Activated CD4-positive, alpha-beta T cell treated with anti-CD3 and anti-CD28 coated beads, Interleukin-2, amount 10 ng/mL, durations not matched to agents 7 days and 5 days (primary cell): ENCODE results near the gene UGT1A1. TPM values are rescaled to one million over a fixed set of nuclear protein-coding genes. Genes with fewer than 3 reads are reported as not detected.

ENCODE experiments used
- CTCF ChIA-PET: fragments of 350-600 bp; sonication (Branson Sonifier 250); formaldehyde crosslinking; loops from one replicate; lab custom pipeline; 2021; ENCODE audit warnings: antibody characterized with exemption; lab: Charles Lee
- POLR2A ChIA-PET: fragments of 350-600 bp; sonication (Branson Sonifier 250); formaldehyde crosslinking; loops from one replicate; lab custom pipeline; 2021; ENCODE audit warnings: antibody characterized with exemption; lab: Charles Lee
- DNase-seq: peaks from one replicate; pipeline ENCODE4 v3.0.0-alpha.2; 2020
- H3K27ac Mint-ChIP-seq: one replicate; pipeline ENCODE4 v1.8.0; 2021; ENCODE audit warnings: mild to moderate bottlenecking, moderate library complexity, mixed read lengths
- H3K27me3 Mint-ChIP-seq: one replicate; pipeline ENCODE4 v1.8.0; 2021; ENCODE audit warnings: mixed read lengths
- H3K36me3 Mint-ChIP-seq: one replicate; pipeline ENCODE4 v1.8.0; 2021; ENCODE audit warnings: low read depth, mixed read lengths
- H3K4me1 Mint-ChIP-seq: one replicate; pipeline ENCODE4 v1.8.0; 2021; ENCODE audit warnings: mixed read lengths
- H3K4me3 Mint-ChIP-seq: one replicate; pipeline ENCODE4 v1.8.0; 2021; ENCODE audit warnings: mild to moderate bottlenecking, moderate library complexity, mixed read lengths
- H3K9me3 Mint-ChIP-seq: one replicate; pipeline ENCODE4 v1.8.0; 2021; ENCODE audit warnings: mixed read lengths
- total RNA-seq, 2 experiments: library from RNA; stranded (reverse); gene quantifications; one replicate each; pipeline ENCODE4 v1.2.3, GENCODE V29; 2021

Gene UGT1A1
- total RNA-seq, 2 experiments from 2014 or later = not detected

DNA sequence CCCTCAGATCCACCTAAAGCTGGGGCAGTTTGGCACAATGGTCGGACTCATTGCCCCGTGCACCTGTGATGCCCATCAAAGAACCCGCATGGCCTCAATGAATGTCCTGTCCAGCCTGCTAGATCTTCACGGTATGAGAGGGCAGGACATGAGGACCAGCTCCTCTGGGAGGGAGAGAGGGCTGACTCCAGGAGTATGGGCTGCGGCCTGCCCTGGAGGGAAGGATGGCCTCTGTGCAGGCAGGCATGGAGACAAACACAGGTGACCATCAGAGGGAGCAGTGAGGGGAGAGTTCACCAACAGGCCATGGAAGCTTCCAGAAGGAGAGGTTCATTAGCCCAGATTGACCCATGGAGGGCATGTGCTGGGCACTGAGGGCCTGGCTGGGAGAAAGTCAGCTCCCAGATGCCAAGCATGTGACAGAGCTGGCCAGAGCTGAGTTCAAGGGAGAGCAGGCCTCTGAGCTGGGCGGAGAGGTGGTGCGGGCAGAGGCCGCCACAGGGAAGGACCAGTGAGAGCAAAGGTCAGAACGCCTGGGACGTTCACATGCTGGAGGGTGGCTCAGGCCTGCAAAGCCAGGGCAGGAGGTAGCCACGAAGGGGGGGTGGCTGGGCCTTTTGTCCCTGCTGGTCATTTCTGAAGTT, 58.0 kb downstream of the UGT1A1 start:
- Mint-ChIP-seq H3K9me3 (no peaks in the 10 kb centered on the region), H3K4me3 (no peak overlapping the region), H3K27ac (no peak overlapping the region), H3K4me1 (no peaks in the 10 kb centered on the region), H3K27me3 (peaks cover 7% of the 10 kb centered on the region), H3K36me3 (no peaks in the 10 kb centered on the region)
- no peak for DNase-seq
- ChIA-PET CTCF (interaction anchor here (1.0 kb wide), 1 partner anchor 21 kb away, joined by 3 read pairs; no protein-coding TSS in a partner anchor), POLR2A (no interaction called here)

DNA sequence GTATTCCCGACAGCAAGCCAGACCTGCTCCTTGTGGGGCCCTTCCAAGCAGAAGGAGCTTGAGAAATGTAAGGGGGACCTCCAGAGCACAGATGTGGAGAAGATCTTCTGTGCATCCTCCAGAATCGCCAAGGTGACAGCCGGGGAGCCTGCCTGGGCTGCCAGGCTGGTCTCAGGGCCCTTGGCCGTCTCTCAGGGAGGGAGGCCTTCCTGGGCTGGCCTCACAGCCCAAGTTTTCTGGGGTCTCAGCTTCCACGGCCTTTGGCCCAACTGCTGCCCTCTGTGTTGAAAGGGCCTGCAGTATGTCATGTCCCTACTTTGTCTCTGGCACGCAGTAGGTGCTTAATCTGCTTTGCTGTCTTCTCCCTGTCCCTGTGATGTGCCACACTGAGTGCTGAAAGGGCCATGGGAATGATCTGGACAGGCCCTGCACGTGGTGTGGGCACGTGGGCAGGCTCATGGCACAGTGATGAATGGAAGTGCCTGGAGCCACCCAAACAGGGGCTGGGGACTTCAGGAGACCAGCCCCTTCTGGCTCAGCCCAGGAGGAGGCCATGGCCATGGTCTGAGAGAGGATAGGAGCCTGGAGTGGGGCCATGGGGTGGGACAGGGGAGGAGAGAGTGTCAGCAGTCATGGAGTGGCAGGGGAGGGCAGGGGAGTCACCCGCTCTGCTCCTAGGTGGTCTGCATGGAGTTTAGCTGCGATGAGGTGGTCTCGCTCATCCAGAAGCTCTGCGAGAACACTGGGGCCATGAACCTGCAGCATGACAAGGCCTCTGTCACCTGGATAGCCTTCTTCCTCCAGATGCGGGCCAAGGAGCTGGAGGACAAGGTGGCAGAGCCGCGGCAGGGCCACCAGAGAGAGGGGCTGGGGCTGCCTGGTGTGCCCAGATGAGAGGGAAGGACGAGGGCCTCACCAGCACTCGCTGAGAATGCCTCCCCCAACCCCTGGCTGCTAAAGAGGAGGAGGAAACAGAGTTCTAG, 58.9 kb downstream of the UGT1A1 start:
- ChIA-PET POLR2A (no interaction called here), CTCF (no interaction called here)
- no peaks in the 10 kb centered on the region for H3K36me3 Mint-ChIP-seq
- peaks cover 7% of the 10 kb centered on the region for H3K27me3 Mint-ChIP-seq
- H3K27ac Mint-ChIP-seq = no peak overlapping the region
- no peak overlapping the region for H3K4me3 Mint-ChIP-seq
- H3K9me3 Mint-ChIP-seq = no peaks in the 10 kb centered on the region
- DNase-seq = no peak
- no peaks in the 10 kb centered on the region for H3K4me1 Mint-ChIP-seq

DNA sequence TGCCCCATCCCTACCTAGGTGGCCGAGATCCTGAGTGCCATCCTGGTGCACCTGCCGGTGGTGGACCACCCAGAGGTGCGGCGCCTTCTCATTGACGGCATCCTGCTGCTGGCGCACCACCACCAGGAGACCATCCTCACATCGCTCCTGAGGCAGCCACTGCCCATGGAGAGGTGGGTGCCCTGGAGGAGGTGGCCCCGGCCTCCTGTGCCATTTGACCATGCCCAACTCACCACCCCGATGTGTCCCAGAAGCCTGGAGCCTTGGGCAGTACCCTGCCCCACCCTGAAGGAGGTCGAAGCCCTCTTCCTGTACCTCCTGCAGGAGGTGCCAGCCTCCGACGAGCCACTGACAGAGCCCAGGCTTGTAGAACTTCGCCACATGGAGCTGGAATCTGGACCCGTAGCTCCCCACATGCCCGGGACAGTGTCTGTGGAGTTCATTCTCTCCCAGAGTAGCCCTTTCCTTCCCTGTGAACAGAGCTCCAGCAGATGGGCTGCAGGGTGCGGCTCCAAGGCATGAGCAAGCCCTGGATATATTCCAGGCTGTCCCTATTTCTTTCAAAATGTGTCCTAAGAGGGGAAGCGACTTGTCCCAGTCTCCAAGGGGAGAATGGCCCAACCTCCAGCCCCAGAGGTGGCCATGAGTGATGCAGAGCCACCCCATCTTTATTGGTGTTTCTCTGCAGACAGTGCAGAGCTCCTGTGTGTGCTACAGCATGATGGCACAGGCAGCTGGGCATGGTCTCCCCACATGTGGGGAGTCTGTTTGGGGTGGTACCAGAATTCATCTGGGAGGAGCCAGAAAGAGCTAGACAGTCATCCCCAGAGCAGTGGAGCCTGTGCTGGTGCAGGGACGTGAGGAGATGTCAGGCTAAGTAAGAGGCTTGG, 60.1 kb downstream of the UGT1A1 start:
- no peaks in the 10 kb centered on the region for H3K4me1 Mint-ChIP-seq
- CTCF ChIA-PET = interaction anchor here (0.6 to 1.5 kb wide), 2 partner anchors 37 to 61 kb away, joined by 3 to 5 read pairs; no protein-coding TSS in a partner anchor
- H3K27me3 Mint-ChIP-seq = peaks cover 5% of the 10 kb centered on the region
- H3K9me3 Mint-ChIP-seq = no peaks in the 10 kb centered on the region
- POLR2A ChIA-PET = no interaction called here
- H3K27ac Mint-ChIP-seq = no peak overlapping the region
- H3K36me3 Mint-ChIP-seq = no peaks in the 10 kb centered on the region
- DNase-seq = no peak
- no peak overlapping the region for H3K4me3 Mint-ChIP-seq

DNA sequence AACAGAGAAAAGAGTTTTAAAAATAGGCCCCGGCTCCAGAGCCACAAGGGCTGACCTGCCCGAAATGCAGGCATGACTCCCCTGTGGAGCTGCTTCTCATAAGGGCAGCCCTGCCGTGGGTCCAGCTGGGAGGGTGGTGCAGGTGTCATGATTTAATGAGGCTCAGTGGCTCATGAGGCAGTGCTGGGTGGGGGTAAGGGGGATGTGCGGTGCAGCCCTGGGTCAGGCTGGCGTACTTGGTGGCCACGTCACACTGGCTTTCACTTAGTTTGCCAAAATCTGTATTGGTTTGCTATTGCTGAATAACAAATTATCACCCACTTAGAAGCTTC, 60.7 kb downstream of the UGT1A1 start:
- DNase-seq = no peak
- CTCF ChIA-PET = interaction anchor here (0.6 to 1.5 kb wide), 3 partner anchors 37 to 121 kb away, joined by 3 to 5 read pairs (median 3); no protein-coding TSS in a partner anchor
- H3K4me3 Mint-ChIP-seq = no peak overlapping the region
- POLR2A ChIA-PET = no interaction called here
- peaks cover 3% of the 10 kb centered on the region for H3K27me3 Mint-ChIP-seq
- H3K36me3 Mint-ChIP-seq = no peaks in the 10 kb centered on the region
- H3K27ac Mint-ChIP-seq = no peak overlapping the region
- no peaks in the 10 kb centered on the region for H3K9me3 Mint-ChIP-seq
- H3K4me1 Mint-ChIP-seq = no peaks in the 10 kb centered on the region

DNA sequence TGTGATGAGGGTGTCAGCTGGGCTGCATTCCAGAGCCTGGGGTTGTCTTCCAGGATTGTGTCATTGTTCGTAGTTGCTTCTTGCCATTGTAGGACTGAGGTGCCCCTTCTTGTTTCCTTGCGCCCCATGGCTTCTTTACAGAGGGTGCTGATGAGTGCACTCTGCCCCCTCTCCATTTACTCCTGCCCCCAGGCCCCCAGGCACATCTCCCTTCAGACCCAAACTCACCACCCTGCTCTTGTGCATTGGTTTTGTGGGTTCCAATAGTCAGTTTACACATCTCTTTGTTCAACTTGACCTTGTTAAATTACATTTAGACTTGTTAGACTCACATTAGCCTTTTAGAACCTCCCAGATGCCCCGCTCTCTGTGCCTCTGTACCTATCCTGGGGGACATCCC, 61.1 kb downstream of the UGT1A1 start:
- Mint-ChIP-seq H3K36me3 (no peaks in the 10 kb centered on the region), H3K4me1 (no peaks in the 10 kb centered on the region)

DNA sequence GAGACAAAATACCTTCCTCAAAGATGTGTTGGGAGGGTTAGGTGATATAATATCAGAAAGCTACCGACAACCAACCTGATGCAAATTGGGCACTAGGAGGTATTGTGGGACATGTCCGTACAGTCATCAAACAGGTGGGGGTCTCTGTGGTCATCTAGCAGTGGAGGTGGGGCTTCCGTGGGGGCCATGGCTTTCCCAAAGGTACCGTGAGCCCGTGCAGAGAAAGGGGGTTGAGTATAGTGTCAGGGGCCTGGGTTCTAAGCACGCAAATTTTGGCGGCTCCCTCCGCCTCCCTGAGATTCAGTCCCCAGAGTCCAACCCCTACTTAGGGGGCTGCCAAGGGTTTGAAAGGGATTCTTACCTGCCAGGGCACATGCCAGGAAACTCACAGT, 61.6 kb downstream of the UGT1A1 start:
- ChIA-PET CTCF (interaction anchor here (0.9 to 1.5 kb wide), 2 partner anchors 10 to 36 kb away, joined by 3 read pairs; no protein-coding TSS in a partner anchor), POLR2A (interaction anchor here (0.6 kb wide), 1 partner anchor 88 kb away, joined by 4 read pairs; no protein-coding TSS in a partner anchor)
- no peak for DNase-seq
- no peak overlapping the region for H3K27ac Mint-ChIP-seq
- H3K36me3 Mint-ChIP-seq = no peaks in the 10 kb centered on the region
- peaks cover 7% of the 10 kb centered on the region for H3K27me3 Mint-ChIP-seq
- H3K9me3 Mint-ChIP-seq = no peaks in the 10 kb centered on the region
- no peak overlapping the region for H3K4me3 Mint-ChIP-seq
- H3K4me1 Mint-ChIP-seq = no peaks in the 10 kb centered on the region

More for the DNA sequence above, 61.1 kb downstream of the UGT1A1 start:
- peaks cover 5% of the 10 kb centered on the region for H3K27me3 Mint-ChIP-seq
- CTCF ChIA-PET = interaction anchor here (0.7 to 1.5 kb wide), 2 partner anchors 36 to 120 kb away, joined by 3 read pairs; no protein-coding TSS in a partner anchor
- no peak overlapping the region for H3K27ac Mint-ChIP-seq
- POLR2A ChIA-PET = interaction anchor here (0.6 kb wide), 1 partner anchor 89 kb away, joined by 4 read pairs; no protein-coding TSS in a partner anchor
- H3K4me3 Mint-ChIP-seq = no peak overlapping the region
- no peak for DNase-seq
- H3K9me3 Mint-ChIP-seq = no peaks in the 10 kb centered on the region

DNA sequence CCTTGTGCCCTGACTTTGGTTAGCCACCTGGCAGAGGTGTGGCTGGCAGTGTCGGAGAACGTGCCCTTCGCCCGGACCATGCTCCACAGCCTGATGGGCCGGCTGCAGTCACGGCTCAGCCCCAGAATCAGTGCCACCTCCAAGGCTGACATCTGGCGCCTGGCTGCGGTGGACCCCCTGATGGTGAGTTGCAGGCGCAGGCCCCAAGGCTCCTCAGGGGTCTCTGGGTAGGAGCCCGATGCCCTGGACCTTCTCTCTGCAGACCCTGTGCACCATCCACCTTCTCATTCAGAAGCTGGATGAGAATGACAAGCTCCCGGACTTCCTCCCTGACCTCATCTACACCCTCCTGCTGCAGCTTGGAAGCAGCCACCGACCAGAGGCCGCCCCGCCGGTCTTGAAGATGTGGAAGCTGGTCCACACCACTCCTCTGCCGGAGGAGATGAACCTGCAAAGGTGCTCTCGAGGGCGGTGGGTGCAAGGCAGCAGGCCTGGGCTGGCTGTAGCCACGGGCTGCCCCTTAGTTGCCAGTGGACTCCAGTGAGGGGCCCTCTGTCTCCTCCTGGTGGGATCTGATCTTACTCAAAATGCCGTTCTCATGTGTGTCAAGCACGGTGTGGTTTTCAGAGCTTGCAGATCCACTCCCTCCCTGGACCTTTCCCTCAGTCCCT, 62.2 kb downstream of the UGT1A1 start:
- Mint-ChIP-seq H3K27ac (no peak overlapping the region), H3K4me3 (no peak overlapping the region), H3K36me3 (no peaks in the 10 kb centered on the region), H3K9me3 (no peaks in the 10 kb centered on the region), H3K27me3 (peaks cover 7% of the 10 kb centered on the region), H3K4me1 (no peaks in the 10 kb centered on the region)
- no peak for DNase-seq
- POLR2A ChIA-PET = no interaction called here
- CTCF ChIA-PET = interaction anchor here (0.9 to 1.5 kb wide), 2 partner anchors 9 to 35 kb away, joined by 3 read pairs; no protein-coding TSS in a partner anchor

Other genes starting within 250 kb of the UGT1A1 start
- gene USP40, start 193.5 kb upstream of the UGT1A1 start, total RNA-seq = 1 to 10 TPM; 5.5 to 6.0 TPM
- gene UGT1A8, start 142.6 kb upstream of the UGT1A1 start, total RNA-seq = not detected
- not detected for gene UGT1A10, start 123.8 kb upstream of the UGT1A1 start, total RNA-seq
- gene UGT1A9, start 88.4 kb upstream of the UGT1A1 start, total RNA-seq = not detected
- gene UGT1A7, start 78.4 kb upstream of the UGT1A1 start, total RNA-seq = not detected
- not detected for gene UGT1A6, start 67.4 kb upstream of the UGT1A1 start, total RNA-seq
- gene UGT1A5, start 47.4 kb upstream of the UGT1A1 start, total RNA-seq = not detected
- gene UGT1A4, start 41.5 kb upstream of the UGT1A1 start, total RNA-seq = not detected
- not detected for gene UGT1A3, start 31.2 kb upstream of the UGT1A1 start, total RNA-seq
- gene MROH2A, start 18.1 kb downstream of the UGT1A1 start, total RNA-seq = not detected
- gene HJURP, start 94.3 kb downstream of the UGT1A1 start, total RNA-seq = 100 to 1,000 TPM; 139 to 141 TPM
- gene TRPM8, start 157.1 kb downstream of the UGT1A1 start, total RNA-seq = not detected